Inflammatory macrophage (primary cell): ENCODE data around the gene PCCA.
"Not testable (repeated sequence)": the region's sequence is repeated elsewhere in the genome, so short reads cannot be mapped to it uniquely, and the experiment has no call there.

Source experiments
- DNase-seq, 2 donors: peaks; one replicate each; pipeline ENCODE4 v3.0.0-alpha.2; 2020 to 2022

The PCCA gene

GRCh38 chr13:100513171-100513570, 424.3 kb downstream of the PCCA start:
- no peak for DNase-seq

- DNase-seq, result no peak
These were observed 425.2 kb downstream of the PCCA start for GRCh38 chr13:100513987-100514670.

DNA sequence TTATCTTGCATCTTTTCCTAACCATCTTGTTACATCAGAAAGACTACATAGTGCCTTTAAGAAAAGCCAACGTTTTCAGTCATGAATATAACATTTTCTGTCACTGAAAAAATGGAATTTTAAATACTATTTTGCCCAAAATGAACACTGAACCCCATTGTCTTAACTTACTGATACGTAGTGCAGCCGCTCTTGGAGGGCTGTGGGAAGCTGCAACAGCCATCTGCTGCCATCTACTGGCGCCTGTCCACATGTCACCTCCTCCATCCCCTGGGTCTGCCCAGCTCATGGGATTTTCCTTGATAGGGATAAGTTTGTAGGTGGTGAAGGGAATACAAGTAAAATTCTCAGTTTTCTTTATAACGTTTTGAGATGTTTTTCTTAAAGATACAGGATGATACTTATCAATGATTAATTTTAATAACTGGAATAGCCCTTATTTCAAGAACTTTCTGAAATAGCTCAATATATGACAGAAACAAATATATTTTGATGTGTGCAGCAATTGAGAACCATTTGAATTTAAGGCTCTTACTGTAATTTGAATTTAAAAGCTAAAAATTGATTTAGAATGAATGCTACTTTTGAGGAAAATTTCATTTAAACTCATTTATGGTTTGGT, 426.0 kb downstream of the PCCA start:
- peak; percentile 74 to 79 for DNase-seq

DNA sequence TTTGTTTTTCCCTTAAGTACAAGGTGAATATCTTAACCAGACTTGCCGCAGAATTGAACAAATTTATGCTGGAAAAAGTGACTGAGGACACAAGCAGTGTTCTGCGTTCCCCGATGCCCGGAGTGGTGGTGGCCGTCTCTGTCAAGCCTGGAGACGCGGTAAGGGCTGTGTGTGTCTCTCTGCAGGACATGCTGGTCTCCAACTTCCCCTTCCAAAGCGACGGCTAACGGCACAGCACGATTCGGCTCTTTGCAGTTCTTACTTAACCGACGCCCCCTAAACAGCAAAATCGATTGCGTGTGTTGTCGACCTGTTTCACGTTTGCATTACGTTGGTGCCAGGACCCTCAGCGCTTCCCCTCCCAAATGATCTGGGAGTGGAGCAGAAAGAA, 426.5 kb downstream of the PCCA start:
- no peak for DNase-seq

GRCh38 chr13:100517135-100517534, 428.2 kb downstream of the PCCA start:
- no peak for DNase-seq

DNA sequence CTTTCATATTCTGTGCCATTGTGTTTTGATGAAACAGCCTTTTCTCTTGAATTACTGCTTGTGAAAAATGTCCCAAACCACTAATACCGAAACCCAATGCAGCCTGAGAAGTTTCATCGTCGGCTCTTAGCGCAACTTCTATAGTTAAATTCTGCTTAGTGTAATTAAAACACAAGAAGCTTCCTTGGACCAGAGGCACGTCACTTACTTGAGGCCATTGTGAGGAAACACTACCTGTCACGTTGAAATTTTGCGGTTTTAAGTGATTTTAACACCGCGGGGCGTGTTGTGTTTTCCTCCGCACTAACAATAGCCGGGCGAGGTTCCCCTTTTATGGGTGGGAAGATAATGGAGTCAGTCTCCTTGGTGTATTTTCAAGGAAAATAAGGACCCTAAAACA, 428.8 kb downstream of the PCCA start:
- DNase-seq, result peak; percentile 40 to 47

- no peak for DNase-seq
These were observed 429.6 kb downstream of the PCCA start for GRCh38 chr13:100518394-100519062.

GRCh38 chr13:100519626-100520025, 430.7 kb downstream of the PCCA start:
- no peak for DNase-seq

DNA sequence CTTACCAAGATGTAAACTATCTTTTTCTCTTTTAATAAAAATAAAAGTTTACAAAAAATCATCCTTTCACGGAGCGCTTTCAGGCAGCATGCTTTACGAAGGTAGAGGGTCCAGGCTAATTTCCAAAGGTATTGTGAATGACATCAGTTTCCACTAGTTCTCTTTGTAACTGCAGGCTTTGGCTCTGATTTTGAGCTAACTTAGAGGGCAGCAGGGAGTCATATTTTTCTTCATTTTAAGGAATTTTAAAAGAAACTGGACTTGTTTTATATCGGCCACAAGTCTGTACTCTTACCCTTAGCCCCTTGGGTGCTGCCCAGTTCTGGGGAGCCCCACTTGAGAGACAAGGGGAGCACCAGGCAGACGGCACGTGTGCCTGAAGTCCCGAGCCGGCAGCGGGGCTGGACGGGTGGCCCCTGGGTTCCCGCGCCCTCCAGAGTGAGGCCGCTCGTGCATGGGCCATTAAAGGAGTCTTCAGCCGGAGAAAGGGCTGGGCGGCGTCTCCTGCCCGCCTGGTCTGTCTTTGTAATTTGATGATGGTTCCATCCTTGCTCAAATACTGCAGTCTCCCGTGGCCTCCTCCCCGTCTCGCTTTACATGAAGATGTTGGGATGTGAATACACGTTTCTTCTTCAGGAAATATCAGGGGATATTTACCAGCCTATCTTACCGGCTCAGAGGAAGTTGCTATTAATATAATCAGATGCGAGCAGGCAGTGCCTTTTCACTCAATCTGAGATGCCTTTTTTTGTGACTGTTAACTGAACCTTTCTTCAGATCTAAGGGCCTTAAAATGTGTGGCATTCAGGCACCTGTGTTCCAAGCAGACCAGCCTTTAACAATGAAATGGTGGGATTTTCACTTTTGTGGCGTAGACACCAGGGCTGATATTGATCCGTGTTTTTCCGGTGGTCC, 432.3 kb downstream of the PCCA start:
- no peak for DNase-seq

GRCh38 chr13:100521851-100522617, 433.1 kb downstream of the PCCA start:
- no peak for DNase-seq

- no peak for DNase-seq
These were observed 433.9 kb downstream of the PCCA start for GRCh38 chr13:100522618-100523309.

DNA sequence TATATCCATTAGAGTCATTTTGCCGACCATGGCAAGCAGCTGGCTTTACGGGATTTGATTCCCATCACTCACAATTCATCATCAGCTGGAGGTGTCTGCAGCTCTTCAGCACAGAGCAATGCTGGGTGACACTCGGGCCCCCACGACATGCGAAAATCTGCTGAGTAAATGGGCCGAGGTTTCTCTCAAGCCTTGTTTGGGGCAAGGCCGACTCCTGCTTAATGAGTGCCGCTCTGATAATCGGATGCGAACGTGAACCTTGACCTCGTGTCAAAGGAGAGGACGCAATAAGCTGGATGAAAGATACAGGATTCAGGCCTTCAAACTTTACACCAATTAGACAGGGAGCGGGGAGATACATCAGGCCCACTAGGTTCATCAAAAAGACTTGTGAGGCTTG, 434.5 kb downstream of the PCCA start:
- no peak for DNase-seq

- no peak for DNase-seq
These were observed 435.1 kb downstream of the PCCA start for GRCh38 chr13:100523981-100524386.

- DNase-seq, result not testable (repeated sequence)
These were observed 435.8 kb downstream of the PCCA start for GRCh38 chr13:100524688-100525087.

DNA sequence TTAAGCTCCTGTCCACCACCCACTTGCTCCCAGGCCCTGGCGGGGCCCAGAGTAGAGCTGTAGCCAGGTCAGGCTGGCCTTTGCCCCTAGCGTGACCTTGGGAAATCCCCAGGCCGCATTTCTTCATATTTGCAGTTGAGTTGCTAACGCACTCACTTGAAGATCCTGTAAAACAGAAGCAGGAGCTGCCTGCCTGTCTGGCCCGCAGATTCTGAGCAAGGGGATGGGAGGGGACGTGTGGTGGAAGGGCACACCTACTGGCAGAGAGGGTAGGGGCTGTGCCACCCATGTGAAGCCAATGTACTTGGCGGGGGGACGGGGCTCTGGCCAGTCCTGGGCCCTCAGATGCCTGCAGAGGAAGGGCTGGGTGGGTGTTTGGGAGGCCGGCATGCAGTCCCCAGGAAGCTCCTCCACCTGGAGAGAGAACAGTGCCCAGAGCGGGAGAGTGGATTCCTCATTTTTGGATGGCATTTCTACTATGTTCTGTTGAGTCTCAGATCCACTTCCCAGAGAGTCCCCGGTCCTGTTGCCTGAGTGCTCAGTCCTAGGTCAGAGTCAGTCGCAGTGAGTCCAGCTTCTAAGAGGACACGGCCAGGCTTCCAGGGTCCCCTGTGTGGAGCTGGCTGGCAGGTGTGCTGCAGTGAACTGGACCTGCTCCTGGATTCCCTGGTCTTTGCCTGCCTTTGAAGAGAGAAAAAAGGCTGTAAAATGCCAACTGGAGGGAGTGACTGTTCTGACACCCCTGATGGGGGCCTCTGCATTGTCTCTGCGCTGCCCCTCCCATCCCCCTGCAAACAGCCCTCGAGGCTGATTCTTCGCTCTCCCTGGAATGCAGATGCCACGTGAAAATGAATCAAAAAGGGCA, 436.8 kb downstream of the PCCA start:
- peak in 1 of 2 donors; percentile 8 for DNase-seq

DNA sequence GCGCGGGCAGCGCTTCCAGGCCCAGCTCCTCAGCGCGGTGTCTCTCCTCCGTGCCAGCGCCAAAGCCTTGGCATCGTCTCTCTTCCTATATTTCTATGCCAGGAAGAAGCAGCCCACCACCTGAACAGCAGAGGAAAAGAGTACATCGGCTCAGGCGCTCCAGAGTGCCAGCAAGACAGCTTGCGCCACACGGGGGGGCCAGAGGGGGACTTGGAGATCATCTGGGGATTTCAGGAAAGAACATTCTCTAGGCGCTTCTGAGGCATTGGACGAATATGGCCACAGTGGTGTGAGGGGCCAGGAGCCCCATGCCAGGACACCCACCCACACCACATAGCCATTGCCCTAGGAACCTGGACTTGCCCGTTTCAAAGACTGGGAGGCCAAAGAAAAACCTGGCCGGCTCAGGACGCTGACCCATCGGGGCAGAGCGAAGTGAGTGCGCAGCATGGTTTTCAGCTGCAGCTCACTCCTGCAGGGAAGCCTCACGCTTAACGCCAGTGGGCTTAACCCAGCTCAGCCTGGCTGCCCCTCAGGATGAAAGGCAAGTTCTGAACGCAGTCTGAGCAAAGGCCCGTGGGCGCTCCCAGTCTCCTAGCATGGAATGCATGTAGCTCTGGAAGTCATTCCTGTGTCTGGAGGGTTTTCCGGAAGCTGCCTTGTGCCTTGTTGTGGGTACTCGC, 437.6 kb downstream of the PCCA start:
- no peak for DNase-seq

DNA sequence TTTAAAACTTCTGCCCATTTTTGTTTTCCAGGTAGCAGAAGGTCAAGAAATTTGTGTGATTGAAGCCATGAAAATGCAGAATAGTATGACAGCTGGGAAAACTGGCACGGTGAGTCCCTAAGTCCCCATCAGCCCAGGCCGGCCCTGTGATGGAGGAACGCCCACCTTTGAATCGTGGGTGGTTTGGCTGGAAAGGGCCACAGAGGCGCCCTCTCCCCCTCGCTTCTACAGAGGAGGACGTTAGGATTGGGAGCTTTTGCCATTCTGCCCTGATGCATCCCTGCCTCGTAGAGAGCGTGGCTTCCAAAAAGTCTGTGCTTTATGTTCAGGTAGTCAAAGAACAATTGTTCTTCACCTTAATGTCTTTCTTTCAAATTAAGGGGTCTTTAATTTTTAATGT, 438.8 kb downstream of the PCCA start:
- no peak for DNase-seq

DNA sequence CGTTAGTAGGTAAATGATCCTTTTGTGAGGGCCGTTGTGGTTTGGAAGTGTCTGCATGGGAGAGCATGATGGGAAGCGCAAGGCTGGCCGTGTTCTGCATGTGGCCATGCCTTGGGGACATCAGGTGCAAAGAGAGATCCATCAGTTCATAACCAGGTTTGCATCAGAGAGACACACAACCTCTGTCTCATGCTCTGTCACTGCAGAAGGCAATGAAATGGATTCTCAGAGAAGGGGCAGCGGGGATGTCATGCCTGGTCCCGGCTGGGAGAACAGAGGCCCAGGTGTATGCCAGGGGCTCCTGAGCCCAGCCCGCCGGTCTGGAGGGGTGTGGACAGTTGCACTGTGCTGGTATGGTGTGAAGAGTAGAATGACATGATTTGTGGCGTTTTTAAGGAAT, 439.5 kb downstream of the PCCA start:
- no peak for DNase-seq

- DNase-seq, result no peak
These were observed 439.9 kb downstream of the PCCA start for GRCh38 chr13:100528820-100529219.
